NT2/D1 (cell line): ENCODE results near the gene SMOC2.

Experiments
- YY1 ChIP-seq: IDR thresholded peaks from 2 replicates; pipeline ENCODE4 v1.6.1; 2011; ENCODE audit not compliant: insufficient read length, insufficient read depth
- ZNF274 ChIP-seq: IDR thresholded peaks from 2 replicates; pipeline ENCODE4 v1.6.1; 2011; ENCODE audit warnings: mild to moderate bottlenecking, low read depth, low read length

- TF ChIP-seq ZNF274 (no peak), YY1 (no peak)
Measured at GRCh38 chr6:168655462-168656152, 214.6 kb downstream of the SMOC2 start.
